Caco-2 (cell line): ENCODE results near the gene PACC1. TPM values are rescaled to one million over a fixed set of nuclear protein-coding genes. Genes with fewer than 3 reads are reported as not detected.
A peak's percentile ranks its signal among the peaks of the same experiment; 100 is the strongest.

ENCODE experiments used
- BruUV-seq: library from RNA; stranded (reverse); fragments of 400-500 nt; replicated peaks from 2 replicates; lab custom pipeline; 2021; lab: Mats Ljungman, UMichigan
- CTCF ChIA-PET: fragments of 300-600 bp; sonication (Branson Sonifier 250); formaldehyde crosslinking; loops from one replicate; lab custom pipeline; 2022; ENCODE audit warnings: antibody characterized with exemption; lab: Charles Lee
- POLR2A ChIA-PET: fragments of 300-600 bp; sonication (Branson Sonifier 250); formaldehyde crosslinking; loops from one replicate; lab custom pipeline; 2022; ENCODE audit warnings: antibody characterized with exemption; lab: Charles Lee
- DNase-seq, 2 experiments: peaks; one replicate each; pipeline versions ENCODE4 v3.0.0 to v3.0.0-alpha.2; 2020 to 2022
- H3K27me3 ChIP-seq: replicated peaks from 2 replicates; pipeline ENCODE4 v1.6.0; 2011; ENCODE audit warnings: low read length; ENCODE audit not compliant: control insufficient read depth, insufficient read depth
- H3K36me3 ChIP-seq: 2 replicates; pipeline ENCODE4 v1.5.1; 2011; ENCODE audit warnings: low read length; ENCODE audit not compliant: control insufficient read depth, insufficient read depth
- H3K4me1 ChIP-seq: fragments of 250-450 bp; sonication (Bioruptor Pico); 2 replicates; pipeline ENCODE4 v1.5.1; 2020; ENCODE audit warnings: mild to moderate bottlenecking
- H3K4me3 ChIP-seq: 2 replicates; pipeline ENCODE4 v1.5.1; 2011; ENCODE audit warnings: low read depth, mild to moderate bottlenecking, control low read depth, low read length
- H3K9me3 ChIP-seq: fragments of 250-450 bp; sonication (Bioruptor Pico); 2 replicates; pipeline ENCODE4 v1.5.1; 2020; ENCODE audit warnings: mild to moderate bottlenecking, moderate library complexity
- H3K27ac Mint-ChIP-seq: one replicate; pipeline ENCODE4 v1.8.0; 2022; ENCODE audit warnings: mixed read lengths; ENCODE audit not compliant: unreplicated experiment
- H3K27me3 Mint-ChIP-seq: one replicate; pipeline ENCODE4 v1.8.0; 2022; ENCODE audit warnings: mixed read lengths; ENCODE audit not compliant: insufficient read depth, unreplicated experiment
- H3K36me3 Mint-ChIP-seq: one replicate; pipeline ENCODE4 v1.8.0; 2022; ENCODE audit warnings: mild to moderate bottlenecking, mixed read lengths; ENCODE audit not compliant: insufficient read depth, unreplicated experiment
- H3K4me1 Mint-ChIP-seq: one replicate; pipeline ENCODE4 v1.8.0; 2022; ENCODE audit warnings: low read depth, mixed read lengths; ENCODE audit not compliant: unreplicated experiment
- H3K4me3 Mint-ChIP-seq: one replicate; pipeline ENCODE4 v1.8.0; 2022; ENCODE audit warnings: mild to moderate bottlenecking, moderate library complexity, mixed read lengths; ENCODE audit not compliant: unreplicated experiment
- H3K9me3 Mint-ChIP-seq: one replicate; pipeline ENCODE4 v1.8.0; 2022; ENCODE audit warnings: mixed read lengths; ENCODE audit not compliant: unreplicated experiment
- CTCF ChIP-seq, 2 experiments: fragments of 200-600 bp in 1 of 2; IDR thresholded peaks; 1 replicate in 1 of 2; 2 replicates in 1 of 2; pipeline versions ENCODE4 v1.5.1 to v1.8.0; 2011 to 2022; ENCODE audit warnings: antibody characterized with exemption in 1 of 2, control low read depth in 1 of 2, inconsistent platforms in 1 of 2, low read depth in 1 of 2, low read length in 1 of 2, mild to moderate bottlenecking in 1 of 2, moderate library complexity in 1 of 2; ENCODE audit not compliant: insufficient read depth in 1 of 2, severe bottlenecking in 1 of 2, unreplicated experiment in 1 of 2
- intact Hi-C: fragments of 100-400 bp; cut with micrococcal nuclease; formaldehyde crosslinking; loops from one replicate; pipeline ENCODE4 v1.10.0; 2022; ENCODE audit not compliant: unreplicated experiment
- total RNA-seq: library from RNA; stranded (reverse); gene quantifications from 2 replicates; pipeline ENCODE4 v1.2.3, GENCODE V29; 2022

PACC1 gene
- total RNA-seq, 1 experiment from 2014 or later: 15.6 TPM

- peaks cover 45% of the 10 kb centered on the region for H3K4me1 Mint-ChIP-seq
- peak; percentile 80 to 88 for DNase-seq
- Histone ChIP-seq H3K36me3 (no peaks in the 10 kb centered on the region), H3K4me3 (no peak overlapping the region), H3K4me1 (peaks cover 38% of the 10 kb centered on the region), H3K27me3 (no peaks in the 10 kb centered on the region), H3K9me3 (no peaks in the 10 kb centered on the region)
- POLR2A ChIA-PET: interaction anchor here (0.6 kb wide), 1 partner anchor 177 kb away, joined by 9 read pairs; no protein-coding TSS in a partner anchor
- H3K27me3 Mint-ChIP-seq: no peaks in the 10 kb centered on the region
- H3K27ac Mint-ChIP-seq: peak overlapping the region; percentile 88
- H3K36me3 Mint-ChIP-seq: peaks cover 6% of the 10 kb centered on the region
- no peak for TF ChIP-seq CTCF (IDR thresholded peaks at IDR 0.05; ENCODE audit: insufficient read depth in 1 of 2, low read depth in 1 of 2, low read length in 1 of 2, severe bottlenecking in 1 of 2, unreplicated experiment in 1 of 2)
- CTCF ChIA-PET: interaction anchor here (0.8 to 2.5 kb wide), 3 partner anchors 8 to 166 kb away, joined by 3 to 10 read pairs (median 3); no protein-coding TSS in a partner anchor
- intact Hi-C loops: loop anchor here (1.0 to 2.0 kb wide), 3 partner anchors 17 to 146 kb away; partner anchors contain the start of genes PACC1 and PPP2R5A
- peak overlapping the region; percentile 79 for H3K4me3 Mint-ChIP-seq
- H3K9me3 Mint-ChIP-seq: no peaks in the 10 kb centered on the region
- BruUV-seq: no TSS peak
Observed at GRCh38 chr1:212430955-212431394, 16.3 kb upstream of the PACC1 start.

GRCh38 chr1:212430416-212430815 is 15.7 kb upstream of the PACC1 start:
- intact Hi-C loops: loop anchor here (2.0 kb wide), 2 partner anchors 20 to 146 kb away; partner anchors contain the start of gene PPP2R5A
- BruUV-seq: no TSS peak
- Histone ChIP-seq H3K9me3 (no peaks in the 10 kb centered on the region), H3K36me3 (no peaks in the 10 kb centered on the region), H3K4me1 (peaks cover 38% of the 10 kb centered on the region), H3K4me3 (no peak overlapping the region), H3K27me3 (no peaks in the 10 kb centered on the region)
- Mint-ChIP-seq H3K4me3 (no peak overlapping the region), H3K27me3 (no peaks in the 10 kb centered on the region), H3K4me1 (peaks cover 40% of the 10 kb centered on the region), H3K36me3 (peaks cover 6% of the 10 kb centered on the region), H3K9me3 (no peaks in the 10 kb centered on the region), H3K27ac (peak overlapping the region; percentile 88)
- CTCF ChIA-PET: interaction anchor here (0.7 to 2.5 kb wide), 4 partner anchors 8 to 235 kb away, joined by 3 to 10 read pairs (median 3); no protein-coding TSS in a partner anchor
- POLR2A ChIA-PET: interaction anchor here (0.6 kb wide), 1 partner anchor 178 kb away, joined by 9 read pairs; no protein-coding TSS in a partner anchor
- no peak for DNase-seq
- no peak for TF ChIP-seq CTCF (IDR thresholded peaks at IDR 0.05; ENCODE audit: insufficient read depth in 1 of 2, low read depth in 1 of 2, low read length in 1 of 2, severe bottlenecking in 1 of 2, unreplicated experiment in 1 of 2)

- peaks cover 6% of the 10 kb centered on the region for H3K36me3 Mint-ChIP-seq
- ChIA-PET CTCF (interaction anchor here (1.1 kb wide), 1 partner anchor 27 kb away, joined by 5 read pairs; no protein-coding TSS in a partner anchor), POLR2A (no interaction called here)
- H3K36me3 ChIP-seq: no peaks in the 10 kb centered on the region
- intact Hi-C loops: no loop called here
- peaks cover 34% of the 10 kb centered on the region for H3K4me1 Mint-ChIP-seq
- no peak overlapping the region for H3K4me3 Mint-ChIP-seq
- H3K9me3 ChIP-seq: no peaks in the 10 kb centered on the region
- DNase-seq: no peak
- no peak overlapping the region for H3K27ac Mint-ChIP-seq
- H3K4me3 ChIP-seq: no peak overlapping the region
- no peaks in the 10 kb centered on the region for H3K27me3 Mint-ChIP-seq
- BruUV-seq: no TSS peak
- no peak for TF ChIP-seq CTCF (IDR thresholded peaks at IDR 0.05; ENCODE audit: insufficient read depth in 1 of 2, low read depth in 1 of 2, low read length in 1 of 2, severe bottlenecking in 1 of 2, unreplicated experiment in 1 of 2)
- H3K4me1 ChIP-seq: peaks cover 38% of the 10 kb centered on the region
- no peaks in the 10 kb centered on the region for H3K9me3 Mint-ChIP-seq
- no peaks in the 10 kb centered on the region for H3K27me3 ChIP-seq
Observed at GRCh38 chr1:212428496-212428895, 13.8 kb upstream of the PACC1 start.
